ENCODE measurements around the gene SPSB4.

GRCh38 chr3:141072950-141073349 is 21.8 kb downstream of the SPSB4 start:
- TF ChIP-seq, protein P1, sequence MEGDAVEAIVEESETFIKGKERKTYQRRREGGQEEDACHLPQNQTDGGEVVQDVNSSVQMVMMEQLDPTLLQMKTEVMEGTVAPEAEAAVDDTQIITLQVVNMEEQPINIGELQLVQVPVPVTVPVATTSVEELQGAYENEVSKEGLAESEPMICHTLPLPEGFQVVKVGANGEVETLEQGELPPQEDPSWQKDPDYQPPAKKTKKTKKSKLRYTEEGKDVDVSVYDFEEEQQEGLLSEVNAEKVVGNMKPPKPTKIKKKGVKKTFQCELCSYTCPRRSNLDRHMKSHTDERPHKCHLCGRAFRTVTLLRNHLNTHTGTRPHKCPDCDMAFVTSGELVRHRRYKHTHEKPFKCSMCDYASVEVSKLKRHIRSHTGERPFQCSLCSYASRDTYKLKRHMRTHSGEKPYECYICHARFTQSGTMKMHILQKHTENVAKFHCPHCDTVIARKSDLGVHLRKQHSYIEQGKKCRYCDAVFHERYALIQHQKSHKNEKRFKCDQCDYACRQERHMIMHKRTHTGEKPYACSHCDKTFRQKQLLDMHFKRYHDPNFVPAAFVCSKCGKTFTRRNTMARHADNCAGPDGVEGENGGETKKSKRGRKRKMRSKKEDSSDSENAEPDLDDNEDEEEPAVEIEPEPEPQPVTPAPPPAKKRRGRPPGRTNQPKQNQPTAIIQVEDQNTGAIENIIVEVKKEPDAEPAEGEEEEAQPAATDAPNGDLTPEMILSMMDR (IDR thresholded peaks at IDR 0.05), result no peak
- TF ChIP-seq EP300 (IDR thresholded peaks at IDR 0.05), result no peak

All from ovary (tissue), 3 donors.